GM21360 (cell line): ENCODE measurements around the gene VPS51.
A peak's percentile ranks its signal among the peaks of the same experiment; 100 is the strongest.

Source experiments
- ATAC-seq: cut with Tn5 transposase; IDR thresholded peaks from one replicate; pipeline ENCODE4 v1.9.1; 2021; ENCODE audit warnings: mild to moderate bottlenecking, moderate library complexity; ENCODE audit not compliant: unreplicated experiment

VPS51 gene

GRCh38 chr11:65071907-65072630, 23.9 kb upstream of the VPS51 start:
- no peak for ATAC-seq

DNA sequence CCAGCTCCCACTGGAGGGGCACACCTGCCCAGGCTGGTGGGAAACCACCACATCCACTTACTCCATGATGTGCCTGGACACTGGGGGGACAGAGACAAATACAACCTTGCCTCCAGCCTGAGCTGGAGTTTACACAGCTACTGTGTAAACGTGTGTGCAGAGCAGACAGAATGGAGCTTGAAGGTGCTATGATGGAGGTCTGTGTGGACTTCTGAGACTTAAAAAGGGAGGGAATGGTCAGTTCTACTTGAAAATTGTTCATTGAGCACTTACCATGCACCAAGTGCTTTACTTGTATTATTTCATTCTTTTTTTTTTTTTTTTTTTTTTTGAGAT, 23.4 kb upstream of the VPS51 start:
- ATAC-seq, result no peak

DNA sequence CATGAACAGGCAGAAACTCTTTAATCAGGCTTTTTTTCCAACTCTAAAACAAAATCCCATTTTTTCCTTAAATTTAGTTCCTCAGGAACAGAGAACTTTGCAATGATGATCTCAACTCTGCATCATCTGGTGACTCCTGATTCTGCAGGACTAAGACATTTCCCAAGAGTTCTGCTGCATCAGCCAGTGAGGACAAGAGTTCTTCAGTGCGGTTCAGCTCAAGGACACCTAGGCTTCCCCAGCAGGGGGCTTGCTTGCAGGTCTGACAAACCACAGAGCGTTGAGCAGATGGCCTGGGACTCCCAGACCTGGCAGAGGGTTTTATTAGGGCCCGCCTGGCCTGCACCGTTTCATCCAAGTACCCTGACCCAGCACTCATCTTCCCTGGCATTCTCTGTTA, 18.6 kb upstream of the VPS51 start:
- no peak for ATAC-seq

DNA sequence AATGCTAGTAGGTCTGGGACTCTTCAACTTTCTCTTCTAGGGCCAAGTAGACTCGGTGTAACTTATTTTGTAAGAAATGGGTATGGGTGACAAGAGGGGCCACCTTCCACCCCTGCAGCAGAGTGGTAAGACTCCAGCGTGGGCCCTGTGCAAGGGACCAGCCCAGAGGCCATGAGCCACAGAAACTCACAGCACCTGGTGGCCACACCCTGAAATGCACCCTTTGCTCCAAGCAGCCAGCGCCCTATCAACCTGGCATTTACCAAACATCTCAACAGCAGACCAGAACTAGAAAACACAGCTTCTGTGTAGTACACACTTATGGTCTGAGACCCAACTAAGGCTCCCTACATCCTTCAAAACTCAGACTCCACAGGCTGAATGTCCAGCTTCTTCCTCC, 17.9 kb upstream of the VPS51 start:
- ATAC-seq, result no peak

DNA sequence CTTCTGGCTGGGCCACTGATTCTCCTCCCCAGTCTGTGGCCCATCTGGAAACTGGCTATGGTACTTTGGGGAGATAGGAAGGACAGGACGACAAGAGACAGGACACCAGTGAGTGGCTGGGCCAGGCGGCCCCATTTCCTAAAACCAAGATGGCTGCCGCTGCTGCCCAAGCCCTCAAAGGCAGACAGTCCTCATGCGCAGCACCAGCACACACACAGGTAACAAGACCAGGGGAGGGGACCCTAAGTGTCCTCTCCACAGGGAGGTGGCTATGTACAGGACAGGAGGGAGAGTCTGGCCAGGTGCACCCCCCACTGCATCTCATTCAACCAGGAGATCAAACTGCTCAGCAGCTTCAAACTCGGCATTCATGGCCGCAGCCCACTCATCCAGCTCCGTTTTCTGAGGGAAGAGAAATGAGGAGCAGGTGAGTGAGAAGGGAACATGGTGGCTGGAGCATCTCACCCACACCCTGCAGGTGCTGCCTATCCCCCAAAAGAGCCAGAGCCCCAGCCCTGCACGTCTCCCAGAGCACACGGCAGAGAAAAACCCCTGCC, 17.1 kb upstream of the VPS51 start:
- ATAC-seq, result no peak

DNA sequence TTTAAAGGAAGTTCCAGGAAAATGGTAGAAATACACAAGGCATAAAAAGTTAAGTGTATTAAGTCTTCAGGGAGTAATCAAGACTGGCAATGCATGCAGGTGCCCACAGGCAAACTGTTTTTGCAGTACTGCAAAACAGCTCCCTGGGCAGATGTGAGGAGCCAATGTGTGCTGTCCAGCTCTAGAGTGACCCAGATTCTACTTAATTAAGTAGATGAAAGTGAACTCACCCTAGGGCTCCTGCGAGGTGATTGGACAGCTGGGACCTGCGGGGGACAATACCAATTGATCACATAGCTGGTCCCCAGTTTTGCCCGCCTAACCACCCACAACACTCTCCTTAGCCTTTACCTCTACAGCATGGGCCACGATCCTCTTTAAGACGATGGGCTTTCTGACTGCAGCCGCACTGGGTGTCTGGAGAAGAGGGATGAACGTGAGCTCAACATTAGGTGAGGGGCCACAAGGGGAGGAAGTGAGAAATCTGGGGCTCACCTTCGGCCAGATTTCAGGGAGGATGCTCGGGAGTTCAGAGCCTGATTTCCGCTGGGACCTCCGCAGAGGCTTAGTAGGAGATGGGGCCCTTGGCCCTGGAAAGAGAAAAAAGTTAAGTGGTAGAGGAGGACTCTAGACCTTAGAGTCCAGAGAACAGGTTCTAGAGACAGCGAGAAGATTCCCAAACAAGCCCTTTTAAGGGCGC, 12.7 kb upstream of the VPS51 start:
- ATAC-seq, result no peak

DNA sequence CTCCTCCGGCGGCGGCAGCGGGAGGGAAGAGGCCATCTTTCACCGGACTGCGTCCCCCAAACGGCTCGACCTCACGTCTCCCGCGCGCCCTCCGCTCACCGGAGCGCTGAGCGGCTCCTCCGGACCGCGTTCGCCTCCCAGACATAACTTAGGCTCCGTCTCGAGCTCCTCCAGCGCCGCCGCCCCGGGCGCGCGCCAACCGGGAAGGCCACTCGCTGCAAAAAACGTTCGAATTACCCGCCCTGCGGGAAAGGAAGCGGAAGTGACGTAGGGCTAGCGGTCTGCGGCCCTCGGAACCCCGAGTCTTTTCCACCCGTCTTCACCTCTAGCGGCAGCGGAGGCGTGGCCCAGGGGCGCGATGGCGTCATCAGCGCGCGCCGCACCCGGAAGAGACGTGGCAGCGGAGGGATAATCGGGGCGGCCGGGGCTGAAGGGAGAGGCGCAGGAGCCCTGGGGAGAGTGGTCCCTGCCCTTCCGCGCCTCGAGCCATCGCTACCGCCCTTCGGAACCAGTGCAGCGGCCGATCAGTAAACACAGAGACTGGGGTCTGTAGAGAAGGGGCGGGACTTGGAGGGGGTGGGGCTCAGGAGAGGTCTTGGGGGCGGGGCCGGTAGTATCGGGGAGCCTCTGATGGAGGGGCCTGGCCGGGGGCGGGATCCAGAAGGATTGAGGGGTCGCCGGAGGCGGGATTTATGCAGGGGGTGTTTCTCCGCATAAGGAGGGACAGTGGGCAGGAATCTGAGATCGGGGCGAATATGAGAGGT, 12.0 kb upstream of the VPS51 start, which contains the start of the genes CDCA5 and ZFPL1:
Gene CDCA5 (minus strand): TSS at position 207 of the 764 bp plus-strand sequence. CDS start 62 bp downstream, at position 145.
Gene ZFPL1 (plus strand): TSS at position 389 of the 764 bp plus-strand sequence. CDS start 477 bp downstream, outside the sequence.
- peak; percentile 76 for ATAC-seq

GRCh38 chr11:65084598-65085375, 11.2 kb upstream of the VPS51 start:
- no peak for ATAC-seq

DNA sequence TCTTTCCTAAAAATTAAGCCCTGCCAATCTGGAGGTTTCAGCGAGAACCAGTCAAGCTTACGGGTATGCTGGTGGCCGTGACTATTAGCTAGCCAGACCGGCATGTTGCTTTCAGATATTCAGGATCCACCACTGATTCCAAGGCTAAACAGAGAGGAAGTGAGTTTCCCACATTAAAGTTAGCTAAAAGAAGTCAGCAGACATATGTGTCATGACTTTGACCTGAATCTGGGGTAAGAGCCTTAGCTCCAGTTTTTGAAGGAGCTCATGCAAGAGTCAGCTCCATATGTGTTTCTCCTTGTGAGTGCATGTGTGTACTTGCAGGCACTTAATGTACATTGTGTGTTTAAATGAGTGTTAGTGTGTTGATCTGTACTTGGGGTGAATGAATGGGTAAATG, 10.6 kb upstream of the VPS51 start:
- no peak for ATAC-seq

DNA sequence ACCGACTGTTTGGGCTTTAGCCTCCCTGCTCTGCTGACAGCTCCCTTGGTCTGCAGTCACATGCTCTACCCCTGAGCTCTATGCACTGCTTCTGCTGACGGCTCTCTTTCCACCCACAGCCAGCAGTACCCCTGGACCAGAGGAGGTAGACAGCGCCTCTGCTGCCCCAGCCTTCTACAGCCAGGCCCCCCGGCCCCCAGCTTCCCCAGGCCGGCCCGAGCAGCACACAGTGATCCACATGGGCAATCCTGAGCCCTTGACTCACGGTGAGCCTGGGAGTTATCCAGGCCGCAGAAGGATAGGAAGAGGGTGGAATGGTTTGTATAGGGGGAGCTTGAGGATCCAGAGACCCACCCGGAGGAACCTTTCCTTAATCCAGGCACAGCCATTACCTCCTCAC, 9.2 kb upstream of the VPS51 start:
- no peak for ATAC-seq

GRCh38 chr11:65087216-65087615, 8.8 kb upstream of the VPS51 start:
- ATAC-seq, result no peak

GRCh38 chr11:65087827-65088226, 8.2 kb upstream of the VPS51 start:
- ATAC-seq, result no peak

- ATAC-seq, result no peak
Observed at GRCh38 chr11:65089621-65090020, 6.4 kb upstream of the VPS51 start.

- ATAC-seq, result no peak
Observed at GRCh38 chr11:65090628-65091027, 5.4 kb upstream of the VPS51 start.

GRCh38 chr11:65095427-65095826, 587 bp upstream of the VPS51 start:
- no peak for ATAC-seq

DNA sequence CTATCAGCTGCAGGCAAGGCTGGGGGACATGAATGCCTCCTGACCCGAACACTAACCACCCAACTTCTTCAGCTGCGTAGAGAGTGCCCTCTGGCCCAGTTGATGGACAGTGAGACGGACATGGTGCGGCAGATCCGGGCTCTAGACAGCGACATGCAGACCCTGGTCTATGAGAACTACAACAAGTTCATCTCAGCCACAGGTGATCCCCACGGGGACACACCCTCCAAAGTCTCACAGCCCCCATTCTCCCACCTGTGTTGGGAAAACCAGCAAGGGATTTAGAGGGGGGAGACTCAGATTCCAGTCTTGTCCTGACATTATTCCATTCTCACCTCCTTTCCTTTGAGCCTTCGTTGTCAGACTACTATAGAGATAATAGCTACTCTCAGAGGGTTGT, 912 bp downstream of the VPS51 start:
- no peak for ATAC-seq

DNA sequence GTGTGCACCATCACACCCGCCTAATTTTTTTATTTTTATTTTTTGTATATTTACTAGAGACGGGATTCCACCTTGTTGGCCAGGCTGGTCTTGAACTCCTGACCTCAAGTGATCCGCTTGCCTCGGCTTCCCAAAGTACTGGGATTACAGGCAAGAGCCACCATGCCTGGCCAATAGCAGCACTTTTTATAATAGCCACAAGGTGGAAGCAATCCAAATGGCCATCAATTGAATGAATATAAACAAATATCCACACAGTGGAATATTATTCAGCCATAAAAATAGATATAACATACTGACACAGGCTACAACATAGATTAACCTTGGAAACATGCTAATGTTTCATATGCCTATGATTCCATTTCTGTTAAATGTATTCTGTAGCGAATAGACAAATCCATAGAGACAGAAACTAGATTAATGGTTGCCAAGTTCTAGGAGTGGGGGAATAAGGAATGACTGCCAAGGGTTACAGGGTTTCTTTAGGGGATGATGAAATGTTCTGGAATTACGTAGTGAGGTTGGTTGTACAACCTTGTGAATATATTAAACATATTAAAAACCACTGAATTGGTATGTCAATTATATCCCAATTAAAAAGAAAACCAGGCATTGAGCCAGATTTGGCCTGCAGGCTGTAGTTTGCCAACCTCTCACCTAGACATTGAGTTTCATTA, 4.8 kb downstream of the VPS51 start:
- ATAC-seq, result no peak

DNA sequence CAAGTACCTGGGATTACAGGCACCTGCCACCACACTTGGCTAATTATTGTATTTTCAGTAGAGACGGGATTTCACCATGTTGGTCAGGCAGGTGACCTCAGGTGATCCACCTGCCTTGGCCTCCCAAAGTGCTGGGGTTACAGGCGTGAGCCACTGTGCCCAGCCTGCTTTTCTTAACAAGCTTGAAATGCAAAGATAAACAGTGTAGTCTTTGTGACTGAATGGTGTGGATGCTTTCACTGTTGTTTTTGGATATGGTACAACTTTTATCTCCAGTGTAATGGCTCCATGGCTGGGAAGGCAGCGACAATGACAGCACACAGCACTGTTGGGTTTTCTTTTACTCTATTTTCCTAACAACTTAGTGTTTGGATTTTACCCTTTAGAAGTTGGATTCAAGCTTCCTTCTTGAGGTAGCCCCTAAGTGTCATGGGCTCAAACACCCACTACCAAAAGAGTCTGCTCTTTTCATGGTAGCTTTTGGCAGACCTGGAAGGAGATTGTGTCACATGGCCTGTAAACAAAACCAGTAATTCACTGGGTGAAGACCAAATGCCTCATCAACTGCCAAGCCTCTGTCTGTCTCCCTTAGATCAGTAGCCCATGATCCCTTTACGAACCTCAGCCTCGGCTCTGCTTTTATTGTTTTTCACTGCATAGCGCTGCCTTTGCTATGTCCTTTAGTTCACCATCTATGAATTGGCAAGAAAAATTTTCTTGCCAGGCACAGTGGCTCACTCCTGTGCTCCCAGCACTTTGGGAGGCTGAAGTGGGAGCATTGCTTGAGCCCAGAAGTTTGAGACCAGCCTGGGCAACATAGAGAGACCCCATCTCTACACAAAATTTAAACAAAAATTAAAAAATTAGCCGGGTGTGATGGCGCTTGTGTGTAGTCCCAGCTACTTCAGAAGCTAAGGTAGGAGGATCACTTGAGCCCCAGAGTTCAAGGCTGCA, 6.4 kb downstream of the VPS51 start:
- no peak for ATAC-seq

DNA sequence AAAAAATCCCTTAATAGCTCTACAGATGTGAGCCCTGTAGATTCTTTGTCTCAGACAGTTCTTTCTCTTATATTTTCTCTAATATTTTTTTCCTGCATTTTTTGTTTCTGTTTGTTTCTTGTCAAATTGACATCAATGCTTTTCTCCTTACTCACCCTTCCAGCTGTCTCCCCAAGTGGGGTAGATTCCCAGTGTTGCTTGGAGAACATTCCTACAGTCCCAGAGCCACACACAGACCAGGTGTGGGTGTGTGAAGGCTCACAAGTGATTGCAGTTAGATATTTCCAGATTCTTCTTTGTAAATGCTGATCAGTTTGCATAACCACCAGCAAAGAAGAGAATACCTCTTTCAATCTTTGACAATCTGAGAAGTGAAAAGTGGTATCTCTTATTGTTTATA, 7.5 kb downstream of the VPS51 start:
- ATAC-seq, result no peak
